ENCODE results near the gene DNAJC1.
A peak's percentile ranks its signal among the peaks of the same experiment; 100 is the strongest.

Gene DNAJC1

GRCh38 chr10:21750424-21750823 is 253.1 kb downstream of the DNAJC1 start:
- Mint-ChIP-seq H3K36me3 (ENCODE audit: low read depth) (peaks cover 11% of the 10 kb centered on the region), H3K4me1 (peaks cover 71% of the 10 kb centered on the region), H3K27ac (no peak overlapping the region), H3K27me3 (ENCODE audit: low read depth, poor library complexity) (peaks cover 4% of the 10 kb centered on the region), H3K4me3 (no peak overlapping the region), H3K9me3 (no peaks in the 10 kb centered on the region)
- DNase-seq = no peak
- no peak for TF ChIP-seq CTCF (IDR thresholded peaks at IDR 0.05)

- H3K4me3 Mint-ChIP-seq = no peak overlapping the region
- peaks cover 13% of the 10 kb centered on the region for H3K36me3 Mint-ChIP-seq (ENCODE audit: low read depth)
- no peak for TF ChIP-seq CTCF (IDR thresholded peaks at IDR 0.05)
- no peaks in the 10 kb centered on the region for H3K9me3 Mint-ChIP-seq
- peaks cover 69% of the 10 kb centered on the region for H3K4me1 Mint-ChIP-seq
- peaks cover 4% of the 10 kb centered on the region for H3K27me3 Mint-ChIP-seq (ENCODE audit: low read depth, poor library complexity)
- DNase-seq = no peak
- peak overlapping the region; percentile 45 for H3K27ac Mint-ChIP-seq
These were observed 253.7 kb downstream of the DNAJC1 start for GRCh38 chr10:21749788-21750187.

- Mint-ChIP-seq H3K4me1 (peaks cover 51% of the 10 kb centered on the region), H3K27me3 (ENCODE audit: low read depth, poor library complexity) (peaks cover 4% of the 10 kb centered on the region), H3K36me3 (ENCODE audit: low read depth) (peaks cover 29% of the 10 kb centered on the region), H3K9me3 (no peaks in the 10 kb centered on the region), H3K4me3 (no peak overlapping the region), H3K27ac (peak overlapping the region; percentile 83)
- no peak for TF ChIP-seq CTCF (IDR thresholded peaks at IDR 0.05)
- DNase-seq = no peak
These were observed 255.7 kb downstream of the DNAJC1 start for GRCh38 chr10:21747809-21748208.

- no peak for DNase-seq
- H3K4me1 Mint-ChIP-seq = peaks cover 36% of the 10 kb centered on the region
- no peaks in the 10 kb centered on the region for H3K27me3 Mint-ChIP-seq (ENCODE audit: low read depth, poor library complexity)
- TF ChIP-seq CTCF (IDR thresholded peaks at IDR 0.05) = no peak
- peak overlapping the region; percentile 55 for H3K27ac Mint-ChIP-seq
- H3K4me3 Mint-ChIP-seq = no peak overlapping the region
- H3K36me3 Mint-ChIP-seq (ENCODE audit: low read depth) = peaks cover 43% of the 10 kb centered on the region
- H3K9me3 Mint-ChIP-seq = no peaks in the 10 kb centered on the region
These were observed 257.4 kb downstream of the DNAJC1 start for GRCh38 chr10:21746118-21746517.

- peak overlapping the region; percentile 93 for H3K27ac Mint-ChIP-seq
- no peaks in the 10 kb centered on the region for H3K9me3 Mint-ChIP-seq
- H3K27me3 Mint-ChIP-seq (ENCODE audit: low read depth, poor library complexity) = no peaks in the 10 kb centered on the region
- H3K4me1 Mint-ChIP-seq = peaks cover 19% of the 10 kb centered on the region
- no peak for DNase-seq
- no peak overlapping the region for H3K4me3 Mint-ChIP-seq
- H3K36me3 Mint-ChIP-seq (ENCODE audit: low read depth) = peaks cover 61% of the 10 kb centered on the region
- TF ChIP-seq CTCF (IDR thresholded peaks at IDR 0.05) = no peak
These were observed 259.3 kb downstream of the DNAJC1 start for GRCh38 chr10:21744223-21744622.

GRCh38 chr10:21742740-21743412 is 260.7 kb downstream of the DNAJC1 start:
- no peaks in the 10 kb centered on the region for H3K27me3 Mint-ChIP-seq (ENCODE audit: low read depth, poor library complexity)
- peaks cover 14% of the 10 kb centered on the region for H3K4me1 Mint-ChIP-seq
- H3K36me3 Mint-ChIP-seq (ENCODE audit: low read depth) = peaks cover 67% of the 10 kb centered on the region
- no peaks in the 10 kb centered on the region for H3K9me3 Mint-ChIP-seq
- H3K27ac Mint-ChIP-seq = no peak overlapping the region
- no peak for DNase-seq
- H3K4me3 Mint-ChIP-seq = no peak overlapping the region
- no peak for TF ChIP-seq CTCF (IDR thresholded peaks at IDR 0.05)
